ENCODE measurements around the gene DYNC2LI1.

Gene DYNC2LI1

DNA sequence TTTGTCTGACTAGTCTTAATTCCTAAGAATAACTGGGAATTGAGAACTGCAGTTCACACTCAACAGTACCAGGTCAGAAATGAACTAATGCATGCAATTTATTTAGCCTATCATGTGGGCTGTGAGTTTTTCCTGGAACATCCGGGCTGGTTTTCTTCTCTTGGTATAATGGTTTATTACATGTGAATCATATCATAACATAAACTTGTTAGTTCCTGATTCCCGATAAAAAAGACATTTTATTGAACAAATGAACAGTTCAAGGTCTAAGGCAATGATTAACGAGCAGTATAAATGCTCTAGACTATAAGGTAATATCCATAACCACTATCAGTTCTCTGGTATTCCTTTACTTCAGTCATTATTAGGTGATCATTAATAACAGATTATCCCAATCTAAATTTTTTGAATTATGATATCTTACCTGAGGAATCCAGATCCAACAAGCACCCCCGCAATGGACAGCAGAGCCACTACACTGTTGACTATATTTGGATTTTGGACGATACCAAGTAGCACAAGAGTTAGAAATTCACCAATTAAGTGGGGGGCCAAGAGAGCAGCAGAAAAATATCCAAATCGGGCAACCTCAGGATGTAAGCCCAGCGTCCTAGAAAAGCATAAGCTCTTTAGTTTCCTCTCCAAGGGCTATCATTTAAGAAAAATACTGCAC is 45.8 kb downstream of the DYNC2LI1 start:
- no peak for DNase-seq

DNA sequence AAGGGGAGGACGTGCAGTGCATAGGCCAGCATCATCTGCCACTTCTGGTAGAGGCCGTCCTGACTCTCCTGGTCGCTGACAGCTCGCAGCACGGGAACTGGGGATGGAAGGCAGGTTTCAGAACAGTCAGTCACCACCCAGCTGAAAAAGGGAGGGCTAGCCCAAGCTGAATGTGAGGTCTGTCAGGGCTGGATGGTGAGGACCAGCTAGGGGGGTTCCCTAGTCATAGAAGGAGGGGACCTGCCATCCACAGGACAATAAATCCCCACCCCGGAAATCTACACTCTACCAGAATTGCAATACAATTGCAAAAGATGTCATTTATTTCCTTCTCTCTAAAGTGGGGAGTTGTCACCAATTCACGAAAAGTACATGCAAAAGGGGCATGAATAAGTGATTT is 49.0 kb downstream of the DYNC2LI1 start:
- no peak for DNase-seq

DNA sequence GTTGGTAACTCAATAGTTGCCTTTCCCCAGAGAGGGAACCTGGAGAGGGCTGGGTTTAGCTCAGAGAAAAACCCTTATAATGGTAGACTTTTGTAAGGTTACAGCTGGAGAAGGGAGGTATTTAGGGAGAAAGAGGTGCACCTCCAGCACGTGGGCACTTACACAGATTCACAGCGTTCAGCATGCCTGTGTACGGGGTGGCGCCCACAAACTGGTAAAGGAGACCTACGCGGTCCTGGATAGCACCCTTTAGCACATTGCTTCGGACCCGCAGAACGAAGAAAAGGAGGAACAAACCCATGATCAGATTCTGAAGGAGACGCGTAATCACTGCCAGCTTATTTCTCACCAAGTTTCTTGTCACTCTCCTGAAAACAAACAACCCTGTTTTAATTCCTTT is 49.9 kb downstream of the DYNC2LI1 start:
- DNase-seq, result no peak

DNA sequence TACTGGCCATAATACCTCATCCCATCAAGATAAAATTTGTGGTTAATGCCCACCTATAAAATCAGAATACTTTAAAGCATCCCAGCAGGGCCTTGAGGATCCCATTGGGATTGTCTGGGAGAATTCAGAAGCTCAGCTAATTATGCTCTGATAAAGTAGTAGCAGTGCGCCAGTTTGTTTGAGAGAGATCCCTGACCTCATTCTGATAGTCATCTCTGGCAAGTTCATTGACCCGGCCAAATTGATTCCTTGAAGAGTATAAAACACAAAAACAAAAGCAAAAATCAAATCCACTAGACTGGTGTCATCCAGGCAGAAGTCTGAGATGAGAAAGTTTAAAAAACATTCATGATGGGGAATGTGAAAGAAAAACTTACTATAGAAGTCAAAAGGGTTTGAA is 50.7 kb downstream of the DYNC2LI1 start:
- no peak for DNase-seq

DNA sequence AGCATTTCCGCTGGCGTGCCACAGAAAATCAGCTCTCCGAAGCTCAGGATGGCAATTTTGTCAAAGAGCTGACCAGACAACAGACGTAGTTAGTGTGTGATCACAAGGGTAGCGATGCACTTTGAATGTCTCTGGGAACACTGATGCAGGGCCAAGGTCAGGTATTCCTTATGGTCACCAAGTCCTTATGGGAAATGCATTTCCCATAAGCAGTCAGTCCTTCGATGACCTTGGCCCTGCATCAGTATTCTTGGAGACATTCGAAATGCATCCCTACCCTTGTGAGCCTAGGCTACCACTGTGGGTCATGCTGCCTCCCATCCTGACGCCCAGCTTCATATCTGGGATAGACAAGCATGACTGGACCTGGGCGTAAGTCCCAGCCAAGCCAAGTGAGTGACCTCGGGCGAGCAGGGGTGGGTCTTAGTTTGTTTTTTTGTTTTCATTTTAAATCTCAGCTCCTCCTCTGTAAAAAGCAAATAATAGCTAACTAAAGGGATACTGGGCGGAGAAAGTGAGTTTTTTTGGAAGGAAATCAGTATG is 51.2 kb downstream of the DYNC2LI1 start:
- DNase-seq, result no peak

DNA sequence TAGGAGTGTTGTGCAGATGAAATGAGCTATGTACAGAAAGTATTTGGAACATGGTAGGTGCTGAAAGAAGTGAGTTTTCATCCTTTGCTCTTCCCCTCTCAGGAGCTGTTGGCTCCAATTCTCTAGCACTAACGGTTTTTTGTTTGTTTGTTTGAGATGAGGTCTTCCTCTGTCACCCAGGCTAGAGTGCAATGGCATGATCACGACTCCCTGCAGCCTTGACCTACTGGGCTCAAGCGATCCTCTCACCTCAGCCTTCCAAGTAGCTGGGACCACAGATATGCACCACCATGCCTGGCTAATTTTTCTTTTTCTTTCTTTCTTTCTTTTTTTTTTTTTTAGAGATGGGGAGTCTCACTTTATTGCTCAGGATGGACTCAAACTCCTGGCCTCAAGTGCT is 52.0 kb downstream of the DYNC2LI1 start:
- no peak for DNase-seq

DNA sequence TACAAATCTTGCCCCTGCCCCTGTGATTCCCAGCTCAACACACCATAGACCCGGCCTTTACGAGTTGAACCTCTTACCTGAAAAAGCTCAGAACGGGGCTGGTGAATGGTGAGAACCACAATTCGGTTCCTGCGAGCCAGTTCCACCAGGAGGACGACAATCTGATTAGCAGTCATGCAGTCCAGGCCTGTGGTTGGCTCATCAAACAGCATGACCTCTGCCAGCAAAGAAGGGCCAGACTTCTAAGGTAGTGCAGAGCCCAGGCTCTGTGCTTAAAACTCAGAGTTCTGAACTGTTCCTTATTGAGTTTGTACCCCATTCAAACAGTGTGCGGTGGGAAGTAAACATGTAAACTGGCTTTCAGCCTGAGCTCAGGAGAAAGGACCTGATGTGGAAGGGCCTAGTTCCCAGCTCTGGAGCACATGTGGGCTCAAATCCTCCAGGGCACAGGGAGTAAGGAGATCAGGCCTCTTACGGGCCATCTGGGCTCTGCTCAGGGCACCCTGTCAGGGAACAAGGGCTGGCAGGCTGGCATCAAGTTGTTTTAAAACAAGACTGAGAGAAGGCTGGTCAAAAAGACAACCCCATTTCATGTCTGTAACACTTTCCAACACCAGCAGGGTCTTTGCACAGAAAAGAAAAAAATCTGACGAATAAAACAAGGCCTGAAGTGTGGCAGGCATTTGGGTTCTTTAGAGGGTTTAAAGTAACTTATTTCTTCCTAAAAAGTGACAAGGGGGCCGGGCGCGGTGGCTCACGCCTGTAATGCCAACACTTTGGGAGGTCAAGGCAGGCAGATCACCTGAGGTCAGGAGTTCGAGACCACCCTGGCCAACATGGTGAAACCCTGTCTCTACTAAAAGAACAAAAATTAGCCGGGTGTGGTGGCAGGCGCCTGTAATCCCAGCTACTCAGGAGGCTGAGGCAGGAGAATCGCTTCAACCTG is 52.7 kb downstream of the DYNC2LI1 start:
- no peak for DNase-seq

DNA sequence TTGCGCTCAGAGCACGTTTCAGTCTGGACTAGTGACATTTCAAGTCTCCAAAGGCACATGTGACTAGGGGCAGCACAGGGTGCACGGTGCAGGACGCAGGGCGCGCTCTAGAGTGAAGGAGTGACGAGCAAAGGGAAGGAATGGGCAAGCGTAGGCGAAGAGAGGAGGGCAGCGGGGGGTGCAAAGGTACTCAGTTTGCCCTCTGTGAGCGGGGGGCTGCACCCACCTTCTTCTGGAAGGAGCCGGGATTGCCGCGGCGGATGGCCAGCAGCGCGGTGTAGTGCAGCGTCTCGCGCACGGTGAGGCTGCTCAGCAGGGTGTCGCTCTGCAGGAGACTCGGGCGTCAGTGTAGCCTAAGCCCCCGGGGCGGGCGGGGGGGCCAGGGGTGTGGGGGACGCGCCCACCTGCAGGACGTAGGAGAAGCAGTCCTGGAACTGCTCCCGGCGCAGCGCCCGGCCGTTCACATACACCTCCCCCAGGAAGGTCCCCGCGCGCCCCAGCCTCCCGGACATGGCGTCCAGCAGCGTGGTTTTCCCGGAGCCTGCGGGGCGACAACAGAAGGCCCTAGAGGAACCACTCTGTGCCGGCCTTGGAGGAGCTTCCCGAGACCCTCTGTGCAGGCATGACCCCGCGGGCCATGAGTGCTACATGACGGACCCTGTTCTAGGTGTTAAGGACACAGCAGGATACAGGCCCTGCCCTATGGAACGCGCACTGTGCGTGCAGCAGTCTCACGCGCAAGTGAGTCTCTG is 57.9 kb downstream of the DYNC2LI1 start:
- DNase-seq, result no peak

DNA sequence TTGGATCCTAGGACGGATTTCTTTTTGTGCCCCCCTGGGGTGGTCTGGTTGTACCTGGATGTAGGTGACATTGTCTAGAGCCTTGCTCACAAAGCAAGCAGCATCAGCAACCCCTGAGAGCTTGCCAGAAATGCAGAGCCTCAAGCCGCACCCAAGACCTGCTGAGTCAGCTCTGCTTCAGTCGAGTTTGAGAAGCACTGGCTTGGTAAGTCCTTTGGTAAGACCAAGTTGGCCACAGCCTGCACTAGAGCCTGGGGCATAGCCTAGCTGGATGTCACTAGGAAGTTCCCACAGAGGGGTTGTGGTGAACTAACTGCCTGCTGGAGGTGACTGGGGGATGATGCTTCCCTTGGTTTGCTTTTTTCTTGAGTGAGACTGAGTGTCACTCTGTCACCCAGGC is 58.6 kb downstream of the DYNC2LI1 start:
- peak; percentile 39 for DNase-seq

DNA sequence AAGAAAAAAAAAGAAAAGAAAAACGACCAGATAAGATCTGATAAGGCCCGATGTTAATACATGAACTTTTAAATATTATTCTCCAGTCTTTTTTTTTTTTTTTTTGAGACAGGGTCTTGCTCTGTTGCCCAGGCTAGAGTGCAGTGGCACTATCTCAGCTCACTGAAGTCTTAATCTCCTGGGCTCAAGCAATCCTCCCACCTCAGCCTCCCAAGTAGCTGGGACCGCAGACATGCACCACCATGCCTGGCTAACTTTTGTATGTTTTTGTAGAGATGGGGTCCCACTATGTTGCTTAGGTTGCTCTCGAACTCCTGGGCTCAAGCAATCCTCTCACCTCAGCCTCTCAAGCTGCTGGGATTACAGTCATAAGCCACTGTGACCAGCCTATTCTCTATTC is 63.2 kb downstream of the DYNC2LI1 start:
- DNase-seq, result no peak

DNA sequence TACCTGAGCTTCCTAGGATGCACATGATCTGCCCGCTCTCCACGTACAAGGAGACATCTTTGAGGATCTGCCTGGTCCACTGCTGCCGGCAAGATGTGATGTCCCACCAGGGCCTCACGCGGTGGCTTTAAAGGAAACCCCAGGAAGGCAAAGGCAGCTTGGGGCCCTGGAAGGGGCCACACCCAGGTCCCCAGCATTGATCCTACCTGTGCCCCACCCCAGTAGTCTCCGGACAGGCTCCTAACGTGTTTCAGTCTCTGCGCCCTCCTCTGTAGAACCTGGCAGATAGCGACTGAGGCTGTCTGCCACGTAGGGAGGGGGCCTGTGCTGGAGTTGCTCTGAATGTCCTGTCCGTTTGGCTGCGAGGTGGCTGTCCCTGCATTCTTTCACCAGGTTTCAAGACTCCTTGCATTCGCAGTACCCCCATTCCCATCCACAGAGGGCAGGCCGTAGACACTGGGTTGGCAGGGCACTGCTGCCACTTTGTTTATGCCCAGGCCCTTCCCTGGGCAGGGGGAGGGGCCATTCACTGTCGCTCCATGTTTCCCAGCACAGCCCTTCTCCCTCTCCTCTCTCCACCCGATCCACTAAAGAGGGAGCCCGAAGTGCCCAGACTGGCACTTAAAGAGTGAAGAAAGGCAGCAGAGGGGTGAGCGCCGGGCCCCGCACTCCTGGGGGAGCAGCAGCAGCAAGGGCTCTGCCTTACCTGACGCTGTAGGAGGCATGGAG is 64.2 kb downstream of the DYNC2LI1 start:
- DNase-seq, result no peak

DNA sequence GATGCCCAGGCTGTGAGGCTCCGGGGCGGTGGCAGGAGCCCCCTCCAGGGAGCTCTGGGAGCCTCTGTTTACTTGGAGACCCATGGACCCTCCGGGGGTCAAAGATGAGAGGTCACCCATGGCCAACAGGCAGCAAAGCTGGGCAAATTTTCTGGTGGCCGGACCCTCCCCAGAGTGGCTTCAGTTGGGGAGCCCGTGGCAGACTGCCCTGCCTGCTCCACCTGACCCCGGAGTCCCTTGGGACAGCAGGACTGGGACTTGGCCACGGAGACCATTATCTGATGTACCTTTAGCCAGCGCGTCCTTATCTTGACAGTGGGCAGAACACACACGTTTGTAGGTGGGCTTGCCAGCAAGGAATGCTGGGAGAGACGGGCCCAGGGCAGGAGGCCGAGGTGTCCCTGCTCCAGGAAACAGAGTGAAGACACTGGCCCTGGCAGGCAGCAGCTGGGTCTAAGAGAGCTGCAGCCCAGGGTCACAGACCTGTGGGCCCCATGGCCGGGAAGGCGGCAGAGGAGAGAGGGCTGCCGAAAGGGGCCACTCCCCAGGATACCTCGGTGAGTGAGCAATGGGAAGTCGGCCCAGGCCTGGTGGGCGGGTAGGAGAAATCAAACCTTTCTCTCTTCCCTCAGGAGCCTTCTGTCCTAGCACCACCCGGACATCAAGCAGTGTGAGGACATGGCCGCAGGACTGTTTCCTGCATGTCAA is 64.9 kb downstream of the DYNC2LI1 start, which contains the start of the genes ABCG5 and ABCG8:
ABCG5 (minus strand) TSS at position 280 of the 708 bp plus-strand sequence; CDS start at position 120, 160 bp downstream.
ABCG8 (plus strand) TSS at position 412 of the 708 bp plus-strand sequence; CDS start at position 495, 83 bp downstream.
- DNase-seq, result no peak

DNA sequence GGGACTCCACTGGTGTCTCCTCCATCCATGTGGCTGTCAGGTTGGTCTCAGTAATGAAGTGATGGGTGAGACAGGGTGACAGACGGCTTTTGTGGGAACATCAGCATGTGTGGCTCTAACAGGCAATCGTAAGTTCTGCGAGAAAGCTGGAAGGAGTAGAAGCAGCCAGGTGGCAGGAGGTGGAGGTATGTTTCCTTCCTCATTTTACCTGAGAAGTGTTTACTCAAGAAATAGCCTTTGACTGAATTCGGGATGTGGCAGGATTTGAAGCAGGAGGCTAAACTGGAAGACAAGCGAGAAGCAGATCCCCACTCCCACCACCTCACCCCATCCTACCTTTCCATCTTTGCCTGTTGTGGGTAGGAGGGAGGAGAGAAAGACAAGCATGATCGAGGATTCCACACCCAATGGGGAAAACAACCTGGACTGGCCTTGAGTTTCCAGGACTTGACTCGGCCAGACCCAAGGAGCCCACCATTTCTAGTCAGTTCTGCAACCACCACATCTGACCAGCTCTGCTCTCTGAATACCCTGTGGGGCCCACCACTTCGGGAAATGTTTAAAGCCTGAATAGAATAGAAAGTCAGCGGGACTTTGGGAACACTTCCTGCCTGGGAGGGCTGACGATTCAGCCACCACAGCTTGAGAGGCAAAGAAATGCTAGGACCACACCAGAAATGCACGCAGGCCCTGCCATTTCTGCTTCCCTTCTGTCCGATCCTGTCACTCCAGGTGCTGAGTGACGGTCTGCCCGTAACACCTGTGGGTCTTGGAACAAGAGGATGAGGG is 66.1 kb downstream of the DYNC2LI1 start:
- no peak for DNase-seq

DNA sequence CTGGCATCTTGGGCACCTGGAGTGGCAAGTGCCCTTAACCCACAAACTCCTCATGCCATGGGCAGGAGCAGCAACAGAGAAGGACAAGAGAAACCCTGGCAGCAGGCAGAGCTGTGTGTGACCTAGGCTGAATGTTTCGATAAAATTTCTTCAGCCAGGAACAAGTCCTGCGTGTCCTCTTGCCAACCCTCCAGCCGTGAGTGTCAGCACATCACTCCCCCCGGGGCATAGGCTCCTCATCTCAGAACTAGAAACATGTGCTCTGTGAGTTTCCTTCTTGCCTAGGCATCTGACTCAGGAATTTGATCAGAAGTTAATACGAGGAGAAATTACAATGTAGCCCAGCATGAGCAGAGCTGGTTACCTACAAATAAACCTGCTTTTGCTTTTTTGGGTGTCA is 67.1 kb downstream of the DYNC2LI1 start:
- no peak for DNase-seq

DNA sequence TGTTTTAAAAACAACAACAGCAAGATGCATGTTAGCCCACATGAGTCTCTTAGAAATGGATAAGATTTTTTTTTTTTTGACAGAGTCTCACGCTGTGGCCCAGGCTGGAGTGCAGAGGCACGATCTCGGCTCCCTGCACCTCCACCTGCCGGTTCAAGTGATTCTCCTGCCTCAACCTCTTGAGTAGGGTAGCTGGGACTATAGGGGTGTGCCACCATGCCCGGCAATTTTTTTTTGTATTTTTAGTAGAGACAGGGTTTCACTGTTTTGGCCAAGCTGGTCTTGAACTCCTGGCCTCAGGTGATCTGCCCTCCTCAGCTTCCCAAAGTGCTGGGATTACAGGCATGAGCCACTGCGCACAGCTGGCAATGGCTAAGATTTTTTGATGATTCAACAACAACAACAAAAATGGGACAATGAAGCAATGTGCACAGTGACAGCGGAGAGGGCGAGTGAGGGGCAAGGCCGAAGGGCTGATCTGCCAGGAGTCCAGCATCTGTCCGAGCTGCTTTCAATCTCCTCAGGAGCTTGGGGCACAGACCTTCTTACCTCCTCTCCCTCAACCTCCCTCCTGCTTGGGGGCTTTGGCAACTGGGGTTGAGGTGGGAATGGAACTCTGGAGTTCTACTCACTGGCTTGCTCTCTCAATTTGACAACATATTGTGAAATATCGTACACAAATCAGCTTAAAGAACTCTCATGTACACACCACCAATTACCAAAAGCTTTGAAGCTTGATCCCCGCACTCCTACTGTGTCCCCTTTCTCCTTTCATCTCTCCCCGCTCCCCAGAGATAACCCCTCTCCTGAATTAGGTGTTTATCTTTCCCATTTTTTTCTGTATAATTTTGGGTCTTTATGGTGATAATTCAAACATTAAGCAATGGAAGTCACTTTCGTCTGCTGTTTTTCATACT is 68.4 kb downstream of the DYNC2LI1 start:
- no peak for DNase-seq

DNA sequence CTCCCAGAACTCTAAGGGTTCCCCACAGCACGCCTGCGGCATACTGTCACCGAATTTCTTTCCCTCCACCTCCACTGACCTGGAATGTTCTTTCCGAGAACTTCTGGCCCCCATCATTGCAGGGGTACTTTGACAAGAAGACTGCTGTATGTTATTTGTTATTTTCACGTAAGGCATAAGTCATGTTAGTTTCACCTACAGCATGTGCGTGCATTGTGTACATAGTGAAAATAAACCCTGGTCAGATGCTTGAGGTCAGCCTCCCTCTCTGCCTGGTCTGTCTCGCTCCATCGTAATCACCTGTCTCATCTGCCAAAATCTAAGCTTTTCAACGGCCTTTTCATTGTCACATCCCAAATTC is 69.0 kb downstream of the DYNC2LI1 start:
- no peak for DNase-seq

DNA sequence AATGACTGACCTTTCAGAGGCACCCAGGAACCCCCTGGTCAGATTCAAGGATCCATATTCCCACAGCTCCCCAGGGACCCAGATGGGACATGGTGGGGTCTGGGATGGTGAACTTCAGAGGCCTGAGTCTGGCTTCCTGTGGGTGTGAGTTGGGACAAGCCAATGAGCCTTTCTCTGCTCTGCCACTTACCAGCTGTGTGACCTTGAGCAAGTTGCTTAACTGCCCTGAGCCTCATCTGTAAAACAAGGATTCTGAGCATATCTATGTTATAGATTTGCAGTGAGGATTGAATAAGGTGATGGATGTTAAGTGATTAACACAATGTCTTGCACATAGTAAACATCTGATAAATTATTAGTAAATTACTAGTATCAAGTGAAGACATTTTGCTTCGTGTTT is 71.3 kb downstream of the DYNC2LI1 start:
- DNase-seq, result no peak

DNA sequence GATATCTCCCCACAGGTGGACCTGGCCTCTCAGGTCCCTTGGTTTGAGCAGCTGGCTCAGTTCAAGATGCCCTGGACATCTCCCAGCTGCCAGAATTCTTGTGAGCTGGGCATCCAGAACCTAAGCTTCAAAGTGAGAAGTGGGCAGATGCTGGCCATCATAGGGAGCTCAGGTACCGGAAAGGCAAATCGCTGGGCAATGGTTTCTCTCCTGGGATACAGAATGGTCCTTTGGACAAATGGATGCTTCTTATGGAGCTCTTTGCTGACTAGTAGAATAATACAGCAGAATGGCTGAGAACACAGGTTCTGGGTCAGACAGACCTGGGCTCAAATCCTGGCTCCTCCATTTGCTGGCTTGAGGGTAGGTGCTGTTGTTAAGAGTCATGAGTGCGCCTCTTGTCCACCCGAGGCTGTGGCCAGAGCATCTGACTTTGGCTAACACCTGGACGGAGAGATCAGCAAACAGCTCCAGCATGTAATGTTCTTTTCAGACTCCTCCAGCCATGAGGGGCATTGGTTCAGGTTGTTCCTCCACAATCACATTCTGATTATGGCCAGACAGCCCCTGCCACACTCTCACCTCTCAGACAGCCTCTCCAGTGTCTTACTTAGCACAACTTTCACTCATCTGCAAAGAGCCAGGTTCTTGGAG is 72.4 kb downstream of the DYNC2LI1 start:
- no peak for DNase-seq

DNA sequence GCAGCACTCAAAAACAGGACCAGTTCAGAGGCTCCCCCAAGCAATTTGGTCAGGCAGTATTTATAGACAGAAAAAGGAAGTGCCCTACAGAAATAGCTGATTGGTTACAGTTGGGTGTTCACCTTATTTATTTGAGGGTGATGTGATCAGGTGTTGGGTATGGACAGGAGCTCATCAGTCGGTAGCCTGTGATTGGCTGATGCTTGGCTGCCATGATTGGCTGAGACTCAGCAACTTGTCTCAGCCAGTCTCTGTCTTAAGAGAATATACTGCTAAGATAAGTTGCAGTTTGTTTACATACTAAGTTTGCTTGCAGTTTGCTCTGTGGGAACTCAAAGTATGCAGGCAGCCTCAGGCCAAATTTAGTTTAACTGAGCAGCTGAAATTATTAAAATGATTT is 74.4 kb downstream of the DYNC2LI1 start:
- no peak for DNase-seq
